KOPT-K1 (cell line): ENCODE measurements around the gene NECAB2.

Source experiments
- H3K27ac ChIP-seq: fragments of 200-600 bp; sonication (generic); 2 replicates; pipeline ENCODE4 v1.5.1; 2016; ENCODE audit warnings: antibody characterized with exemption, mild to moderate bottlenecking, low read depth, low read length; ENCODE audit not compliant: poor library complexity, severe bottlenecking
- H3K36me3 ChIP-seq: fragments of 200-600 bp; sonication (generic); 2 replicates; pipeline ENCODE4 v1.5.1; 2017; ENCODE audit warnings: antibody characterized with exemption, mild to moderate bottlenecking, low read length, moderate library complexity; ENCODE audit not compliant: insufficient read depth
- H3K9me3 ChIP-seq: fragments of 200-600 bp; sonication (generic); 2 replicates; pipeline ENCODE4 v1.5.1; 2017; ENCODE audit warnings: antibody characterized with exemption, low read length, mild to moderate bottlenecking; ENCODE audit not compliant: insufficient read depth, poor library complexity, severe bottlenecking

Gene NECAB2

DNA sequence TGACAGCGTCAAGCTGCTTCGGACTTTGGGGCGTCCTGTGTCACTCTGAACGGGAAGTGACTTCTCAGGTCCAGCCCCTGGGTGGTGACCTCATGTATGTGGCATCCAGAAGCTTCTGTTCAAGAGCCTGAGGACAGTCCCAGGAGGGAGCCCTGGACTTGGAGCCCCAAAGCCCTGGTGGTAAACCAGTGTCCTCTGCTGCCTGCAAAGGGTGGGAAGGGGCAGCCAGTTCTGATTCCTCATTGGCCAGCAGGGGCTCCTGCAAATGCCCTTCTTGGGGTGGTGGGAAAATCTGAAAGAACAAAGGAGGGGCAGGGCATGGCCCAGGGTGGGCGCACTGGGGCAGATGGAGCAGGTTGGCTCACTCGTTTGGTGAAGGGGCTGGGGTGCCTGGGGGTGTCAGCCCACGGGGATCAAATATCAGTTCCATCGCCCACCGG, 13.4 kb upstream of the NECAB2 start:
- no peak overlapping the region for H3K27ac ChIP-seq
- no peaks in the 10 kb centered on the region for H3K36me3 ChIP-seq
- no peaks in the 10 kb centered on the region for H3K9me3 ChIP-seq

DNA sequence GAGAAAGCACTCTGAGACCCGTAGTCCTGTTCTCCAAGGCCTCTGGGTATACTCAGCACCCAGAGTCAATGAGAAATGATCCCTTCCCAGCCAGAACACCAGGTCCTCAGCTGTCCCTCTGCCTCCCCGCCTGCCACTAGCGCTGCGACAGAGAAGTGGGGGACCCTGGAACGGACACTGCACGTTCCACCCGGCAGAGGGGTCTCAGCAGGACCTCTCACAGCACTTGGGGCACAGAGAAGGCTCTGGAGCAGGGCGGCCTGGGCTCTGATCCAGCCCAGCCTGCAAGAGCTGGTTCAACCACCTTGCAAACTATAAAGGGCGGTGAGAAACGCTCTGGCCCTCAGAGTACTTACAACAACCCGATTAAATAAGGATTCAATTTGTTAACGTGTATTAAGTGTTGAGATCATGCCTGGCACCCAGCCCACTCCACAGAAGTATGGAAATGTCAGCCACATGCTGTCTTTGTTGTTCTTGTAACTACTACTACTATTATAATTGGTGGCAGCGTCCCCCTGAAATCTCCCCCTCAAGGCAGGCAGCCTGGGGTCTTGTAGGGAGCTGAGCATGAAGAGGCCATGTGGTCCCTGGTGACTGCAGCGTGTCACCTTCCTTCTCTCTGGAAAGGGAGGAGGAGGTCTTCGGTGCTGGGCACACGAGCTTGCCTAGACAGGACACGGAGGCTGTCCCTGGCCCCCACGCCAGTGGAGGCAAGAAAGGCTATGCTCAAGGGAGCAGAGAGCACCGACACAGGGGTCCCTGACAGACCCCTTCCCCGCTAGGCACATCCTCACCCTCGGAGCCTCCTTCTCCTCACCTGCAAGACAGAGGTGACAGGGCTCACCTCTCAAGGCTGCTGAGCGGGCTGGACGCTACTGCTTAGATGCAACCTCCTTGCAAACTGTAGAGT, 12.6 kb upstream of the NECAB2 start:
- H3K9me3 ChIP-seq: no peaks in the 10 kb centered on the region
- no peaks in the 10 kb centered on the region for H3K36me3 ChIP-seq
- H3K27ac ChIP-seq: no peak overlapping the region

DNA sequence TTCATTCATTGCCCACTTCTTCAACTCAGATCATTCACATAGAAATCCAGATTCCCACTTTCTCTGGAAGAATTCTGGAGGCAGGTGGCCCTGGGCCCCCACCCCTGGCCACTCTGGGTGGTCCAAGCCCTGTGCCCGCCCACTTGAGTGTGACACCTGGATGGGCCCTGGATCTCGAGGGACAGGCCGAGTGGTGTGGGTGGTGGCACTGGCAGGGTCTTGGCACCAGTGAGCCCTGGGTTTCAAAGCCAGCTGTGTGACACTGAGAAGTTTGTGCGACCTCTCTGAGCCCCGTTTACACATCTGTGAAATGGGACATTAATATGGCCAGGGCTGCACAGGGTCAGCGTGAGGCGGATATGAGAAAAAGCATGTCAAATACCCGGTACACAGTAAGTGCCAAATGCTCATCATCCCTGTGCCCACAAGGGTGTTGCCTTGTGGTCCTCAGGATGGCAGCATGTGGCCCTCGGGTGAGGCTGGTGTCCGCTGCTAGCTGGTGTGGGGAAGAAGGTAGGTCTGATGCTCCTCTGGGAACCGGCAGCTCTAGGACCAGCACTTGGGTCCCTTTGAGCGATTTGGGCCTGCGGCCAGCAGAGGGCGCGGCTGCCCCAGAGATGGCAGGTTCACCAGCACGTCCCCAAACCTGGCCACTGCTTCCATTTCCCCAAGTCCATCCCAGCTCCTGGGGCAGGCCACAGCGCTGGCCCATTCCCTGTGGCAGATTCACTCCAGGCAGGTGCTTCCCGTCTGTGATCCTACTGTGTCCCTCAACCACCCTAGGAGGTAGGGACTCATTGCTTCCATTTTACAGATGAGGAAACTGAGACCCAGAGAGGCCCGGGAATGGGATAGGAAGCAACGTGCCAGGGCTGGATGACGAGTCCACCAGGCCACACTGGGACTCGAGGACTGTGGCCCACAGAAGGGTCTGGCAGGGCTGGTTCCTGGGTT, 11.4 kb upstream of the NECAB2 start:
- no peak overlapping the region for H3K27ac ChIP-seq
- no peaks in the 10 kb centered on the region for H3K9me3 ChIP-seq
- no peaks in the 10 kb centered on the region for H3K36me3 ChIP-seq

DNA sequence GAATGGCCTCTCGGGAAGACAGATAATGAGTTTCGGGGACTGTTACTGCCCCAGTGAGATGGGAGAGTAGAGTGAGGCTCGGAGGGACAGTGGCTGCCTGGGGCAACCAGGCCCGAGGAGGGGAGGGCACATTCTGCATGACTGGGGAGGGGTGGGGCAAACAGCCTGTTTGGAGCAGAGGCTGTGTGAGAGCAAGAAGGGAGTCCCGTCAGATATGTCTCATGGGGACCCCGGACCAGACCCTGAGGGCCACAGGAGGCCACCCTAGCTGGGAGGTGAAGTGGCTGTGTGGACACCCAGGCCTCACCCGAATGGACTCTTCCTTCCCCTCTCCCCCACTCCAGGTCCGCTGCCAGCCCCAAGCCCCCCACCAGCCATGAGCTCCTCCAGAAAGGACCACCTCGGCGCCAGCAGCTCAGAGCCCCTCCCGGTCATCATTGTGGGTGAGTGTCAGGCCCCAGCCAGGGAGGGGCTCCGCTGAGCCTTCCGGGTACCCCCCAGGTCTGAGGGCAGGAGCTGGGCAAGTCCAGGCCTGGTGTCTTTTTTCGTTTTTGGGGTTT, 10.7 kb upstream of the NECAB2 start:
- no peak overlapping the region for H3K27ac ChIP-seq
- H3K9me3 ChIP-seq: no peaks in the 10 kb centered on the region
- H3K36me3 ChIP-seq: no peaks in the 10 kb centered on the region

DNA sequence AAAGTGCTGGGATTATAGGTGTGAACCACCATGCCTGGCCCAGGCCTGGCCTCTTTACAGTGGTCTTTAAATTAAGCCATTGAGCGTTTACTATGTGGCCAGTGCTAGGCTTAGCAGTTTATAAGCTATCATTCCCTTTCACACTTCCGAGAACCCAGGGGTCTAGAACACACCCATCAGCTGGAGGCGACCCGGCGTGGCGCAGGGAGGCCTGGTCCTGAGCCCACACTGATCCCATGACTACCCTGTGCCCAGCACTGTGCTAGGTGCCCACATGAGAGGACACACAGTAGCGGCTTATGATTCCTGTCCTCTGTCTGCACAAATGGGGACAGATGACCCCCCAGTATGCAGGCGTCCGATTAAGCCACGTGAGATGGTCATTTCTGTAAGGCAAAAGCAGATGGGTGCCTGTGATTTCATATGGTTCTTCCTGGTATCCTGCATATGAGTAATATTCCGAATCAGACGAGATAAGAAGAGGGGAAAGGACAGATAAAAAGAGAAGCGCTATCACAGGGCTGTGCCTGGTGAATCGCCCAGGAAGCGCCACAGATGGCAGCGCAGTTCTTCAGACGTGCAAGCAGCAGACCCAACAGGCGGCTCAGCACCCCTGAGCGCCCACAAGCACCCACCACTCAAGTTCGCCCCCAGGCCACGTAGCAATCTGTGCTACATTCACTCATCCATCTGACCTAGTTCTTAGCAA, 9.8 kb upstream of the NECAB2 start:
- Histone ChIP-seq H3K27ac (no peak overlapping the region), H3K36me3 (no peaks in the 10 kb centered on the region)

DNA sequence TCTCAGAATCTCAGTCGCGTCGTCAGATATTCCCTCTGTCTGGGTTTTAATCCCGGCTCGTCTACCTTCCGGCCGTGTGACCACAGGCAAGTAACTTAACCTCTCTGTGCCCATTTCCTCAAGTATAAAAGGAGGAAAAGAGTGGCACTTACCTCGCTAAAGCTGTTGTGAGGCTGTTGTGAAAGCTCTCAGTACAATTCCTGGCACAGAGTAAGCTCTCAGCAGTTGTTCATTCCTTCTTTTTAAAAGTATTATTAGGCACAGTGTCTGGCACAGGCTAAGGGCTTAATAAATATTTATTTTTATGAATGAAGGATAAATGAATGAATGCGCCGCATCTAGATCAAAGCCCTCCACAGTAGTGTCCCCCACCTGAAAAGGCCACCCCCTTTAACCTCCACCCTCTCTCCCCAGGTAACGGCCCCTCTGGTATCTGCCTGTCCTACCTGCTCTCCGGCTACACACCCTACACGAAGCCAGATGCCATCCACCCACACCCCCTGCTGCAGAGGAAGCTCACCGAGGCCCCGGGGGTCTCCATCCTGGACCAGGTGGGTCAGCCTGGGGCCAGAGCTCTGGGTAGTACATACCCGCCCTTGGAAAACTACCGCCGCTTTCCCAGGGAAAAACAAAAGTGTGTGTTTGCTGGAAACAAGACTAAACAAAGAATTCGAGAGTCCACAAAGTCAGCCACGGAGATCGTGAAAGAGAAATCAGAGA, 9.0 kb upstream of the NECAB2 start:
- Histone ChIP-seq H3K27ac (no peak overlapping the region), H3K9me3 (no peaks in the 10 kb centered on the region), H3K36me3 (no peaks in the 10 kb centered on the region)

More for the DNA sequence above, 9.8 kb upstream of the NECAB2 start:
- H3K9me3 ChIP-seq: no peaks in the 10 kb centered on the region

DNA sequence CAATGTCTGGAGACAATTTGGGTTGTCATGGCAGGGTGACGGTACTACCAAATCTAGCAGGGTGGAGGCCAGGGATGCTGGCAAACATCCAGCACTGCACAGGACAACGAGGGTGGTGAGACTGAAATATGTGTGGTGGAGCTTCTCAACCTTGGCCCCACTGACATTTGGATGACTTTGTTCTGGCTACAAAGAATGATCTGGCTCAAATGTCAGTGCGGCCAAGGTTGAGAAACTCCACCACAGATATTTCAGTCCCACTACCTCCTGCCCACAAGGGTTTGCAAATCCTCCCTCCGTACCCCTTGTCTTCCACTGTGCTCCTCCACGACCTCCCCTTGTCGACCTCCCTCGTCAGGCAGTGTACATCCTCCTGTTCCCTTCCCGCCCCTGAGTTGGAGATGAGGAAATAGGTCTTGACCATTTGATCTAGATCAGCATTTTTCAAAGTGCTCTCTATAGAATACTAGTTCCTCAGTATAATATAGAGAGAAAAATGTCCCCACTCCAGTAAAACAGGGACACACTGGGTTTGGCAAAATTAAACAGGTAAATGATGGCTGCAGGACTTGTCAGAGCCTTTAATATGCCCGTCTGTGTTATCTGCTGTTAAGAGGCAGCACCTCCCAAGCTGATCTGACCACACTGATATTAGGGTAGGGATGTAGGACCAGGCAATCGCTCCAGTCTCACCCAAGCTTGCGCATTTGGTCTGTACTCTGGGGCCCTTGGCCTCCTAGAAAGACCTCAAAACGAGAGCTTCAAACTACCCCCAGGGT, 8.2 kb upstream of the NECAB2 start:
- Histone ChIP-seq H3K36me3 (no peaks in the 10 kb centered on the region), H3K27ac (no peak overlapping the region), H3K9me3 (no peaks in the 10 kb centered on the region)

DNA sequence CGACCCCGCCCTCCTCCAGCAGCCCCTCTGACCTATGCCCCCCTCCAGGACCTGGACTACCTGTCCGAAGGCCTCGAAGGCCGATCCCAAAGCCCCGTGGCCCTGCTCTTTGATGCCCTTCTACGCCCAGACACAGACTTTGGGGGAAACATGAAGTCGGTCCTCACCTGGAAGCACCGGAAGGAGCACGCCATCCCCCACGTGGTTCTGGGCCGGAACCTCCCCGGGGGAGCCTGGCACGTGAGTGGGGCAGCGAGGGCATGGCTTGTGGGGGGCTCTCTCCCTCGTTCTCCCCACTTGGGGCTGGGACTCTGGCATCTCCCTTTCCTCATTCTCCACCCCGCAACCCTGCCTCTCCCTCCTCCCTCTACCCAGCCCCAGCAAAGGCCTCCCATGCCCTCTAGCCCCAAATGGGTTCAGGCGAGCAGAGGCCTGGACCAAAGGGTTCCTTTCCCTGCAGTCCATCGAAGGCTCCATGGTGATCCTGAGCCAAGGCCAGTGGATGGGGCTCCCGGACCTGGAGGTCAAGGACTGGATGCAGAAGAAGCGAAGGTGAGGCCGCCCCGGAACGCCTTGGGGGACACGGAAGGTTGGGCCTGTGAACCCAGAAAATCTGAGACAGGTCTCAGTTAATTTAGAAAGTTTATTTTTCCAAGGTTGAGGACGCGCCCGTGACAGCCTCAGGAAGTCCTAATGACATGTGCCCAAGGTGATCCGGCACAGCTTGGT, 7.4 kb upstream of the NECAB2 start:
- H3K27ac ChIP-seq: no peak overlapping the region
- no peaks in the 10 kb centered on the region for H3K9me3 ChIP-seq
- H3K36me3 ChIP-seq: no peaks in the 10 kb centered on the region

DNA sequence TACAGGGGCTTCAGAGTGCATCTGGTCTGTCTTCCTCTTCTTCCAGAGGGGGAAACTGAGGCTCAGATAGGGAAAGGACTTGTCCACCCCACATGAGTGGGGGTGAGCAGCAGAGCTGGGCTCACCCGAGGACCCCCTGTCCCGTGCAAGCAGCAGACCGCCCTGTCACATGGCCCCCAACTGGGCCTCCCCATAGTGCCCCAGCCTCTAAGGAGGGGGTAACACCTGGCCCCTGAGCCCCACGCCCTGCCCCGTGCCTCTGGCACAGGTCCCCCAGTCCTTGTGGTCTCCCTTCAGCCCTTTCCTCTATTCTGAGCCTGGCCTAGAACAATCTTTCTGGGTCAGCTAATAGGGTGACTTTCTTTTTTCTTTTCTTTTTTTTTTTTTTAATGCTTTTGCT, 6.5 kb upstream of the NECAB2 start:
- Histone ChIP-seq H3K9me3 (no peaks in the 10 kb centered on the region), H3K27ac (no peak overlapping the region), H3K36me3 (no peaks in the 10 kb centered on the region)

DNA sequence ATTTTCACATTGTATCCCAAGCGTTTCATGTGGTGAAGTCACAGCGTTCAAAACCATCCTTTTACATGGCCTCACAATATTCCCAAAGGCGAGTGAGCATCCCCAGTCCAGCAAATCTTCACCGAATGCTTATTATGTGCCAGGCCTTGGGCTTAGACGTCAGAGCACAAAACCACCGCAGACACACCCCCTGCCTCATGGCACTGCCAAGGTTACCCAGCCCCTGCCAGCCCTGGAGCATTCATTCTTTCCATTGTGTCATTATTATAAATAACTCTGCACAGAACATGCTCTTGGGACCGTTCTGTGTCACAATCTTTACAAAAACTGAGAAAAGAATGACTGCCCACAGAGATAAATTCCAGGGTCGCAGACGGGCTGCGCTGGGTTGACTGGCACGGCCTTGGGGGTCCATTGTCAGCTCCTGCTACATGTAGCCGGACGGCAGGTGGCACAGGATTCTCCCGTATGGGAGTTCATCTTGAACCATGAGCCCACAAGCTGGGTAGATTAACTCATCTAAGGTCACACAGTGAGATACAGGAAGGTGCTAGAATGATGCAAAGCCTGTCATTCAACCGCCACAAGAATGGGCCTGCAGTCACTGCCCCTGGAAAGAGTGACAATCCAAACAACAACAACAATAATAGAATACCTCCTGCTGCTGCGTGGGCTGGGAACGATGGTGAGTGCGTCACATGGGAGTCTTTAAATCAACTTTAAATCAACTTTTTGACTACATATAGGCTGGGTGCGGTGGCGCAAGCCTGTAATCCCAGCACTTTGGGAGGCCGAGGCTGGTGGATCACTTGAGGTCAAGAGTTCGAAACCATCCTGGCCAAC, 4.5 kb upstream of the NECAB2 start:
- Histone ChIP-seq H3K27ac (no peak overlapping the region), H3K36me3 (no peaks in the 10 kb centered on the region), H3K9me3 (no peaks in the 10 kb centered on the region)

DNA sequence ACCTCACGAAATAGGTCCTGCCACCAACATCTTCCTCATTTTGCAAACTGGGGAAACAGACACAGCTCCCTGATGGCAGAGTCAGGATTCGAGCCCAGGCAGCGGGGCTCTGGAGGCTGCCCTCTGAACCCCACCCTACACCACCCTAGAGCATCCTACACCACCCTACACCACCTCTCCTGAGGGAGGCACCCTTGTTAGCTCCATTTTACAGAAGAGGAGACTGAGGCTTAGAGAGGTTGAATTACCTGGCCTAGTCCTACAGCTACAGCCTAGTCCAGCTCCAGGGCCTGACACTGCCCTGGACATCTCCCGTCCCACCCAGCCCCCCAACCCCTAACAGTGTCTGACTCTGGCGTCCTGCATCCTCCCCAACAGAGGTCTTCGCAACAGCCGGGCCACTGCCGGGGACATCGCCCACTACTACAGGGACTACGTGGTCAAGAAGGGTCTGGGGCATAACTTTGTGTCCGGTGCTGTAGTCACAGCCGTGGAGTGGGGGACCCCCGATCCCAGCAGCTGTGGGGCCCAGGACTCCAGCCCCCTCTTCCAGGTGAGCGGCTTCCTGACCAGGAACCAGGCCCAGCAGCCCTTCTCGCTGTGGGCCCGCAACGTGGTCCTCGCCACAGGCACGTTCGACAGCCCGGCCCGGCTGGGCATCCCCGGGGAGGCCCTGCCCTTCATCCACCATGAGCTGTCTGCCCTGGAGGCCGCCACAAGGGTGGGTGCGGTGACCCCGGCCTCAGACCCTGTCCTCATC, 3.2 kb upstream of the NECAB2 start:
- no peaks in the 10 kb centered on the region for H3K9me3 ChIP-seq
- no peaks in the 10 kb centered on the region for H3K36me3 ChIP-seq
- H3K27ac ChIP-seq: no peak overlapping the region
